Measurements from ENCODE around the gene PMEPA1.

Gene PMEPA1

DNA sequence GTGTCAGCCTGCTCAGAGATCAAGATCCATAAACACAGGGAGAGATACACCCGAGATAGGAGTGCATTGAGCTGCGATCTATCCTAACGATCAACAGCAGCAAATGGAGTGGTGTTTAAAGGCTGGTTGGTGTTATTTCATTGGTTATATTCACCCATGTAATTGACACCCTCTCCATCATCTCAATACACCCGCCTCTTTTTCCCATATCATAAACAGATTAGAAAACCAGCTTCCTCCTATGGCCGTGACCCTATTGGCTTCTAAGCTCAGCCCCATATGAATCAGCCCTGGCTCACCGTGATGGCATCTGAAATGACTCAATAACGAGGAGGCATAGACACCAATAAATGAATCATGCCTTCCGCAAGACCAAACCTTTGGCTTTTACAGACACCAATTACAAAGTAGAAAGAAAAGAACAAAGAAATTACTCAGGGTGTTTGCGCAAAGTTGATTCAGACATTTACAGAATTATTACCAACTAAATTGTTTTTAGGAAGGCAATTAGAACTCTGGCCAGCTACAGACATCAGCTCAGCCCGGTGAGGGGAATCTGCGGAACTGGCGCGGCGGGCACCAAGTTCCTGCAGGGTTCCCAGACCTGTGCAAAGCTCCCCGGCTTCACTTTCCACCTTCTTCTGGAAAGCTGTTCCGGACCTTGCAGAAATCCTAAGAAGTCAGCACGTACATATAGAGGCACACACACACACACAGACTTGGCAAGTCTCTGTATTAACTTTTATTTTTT is 11.5 kb downstream of the PMEPA1 start:
- in situ Hi-C loops (cut with MboI; ENCODE audit: low sequenced_read_pairs, unreplicated experiment): no loop called here
- DNase-seq (ENCODE audit: low spot score): no peak
- TF ChIP-seq, protein P1, sequence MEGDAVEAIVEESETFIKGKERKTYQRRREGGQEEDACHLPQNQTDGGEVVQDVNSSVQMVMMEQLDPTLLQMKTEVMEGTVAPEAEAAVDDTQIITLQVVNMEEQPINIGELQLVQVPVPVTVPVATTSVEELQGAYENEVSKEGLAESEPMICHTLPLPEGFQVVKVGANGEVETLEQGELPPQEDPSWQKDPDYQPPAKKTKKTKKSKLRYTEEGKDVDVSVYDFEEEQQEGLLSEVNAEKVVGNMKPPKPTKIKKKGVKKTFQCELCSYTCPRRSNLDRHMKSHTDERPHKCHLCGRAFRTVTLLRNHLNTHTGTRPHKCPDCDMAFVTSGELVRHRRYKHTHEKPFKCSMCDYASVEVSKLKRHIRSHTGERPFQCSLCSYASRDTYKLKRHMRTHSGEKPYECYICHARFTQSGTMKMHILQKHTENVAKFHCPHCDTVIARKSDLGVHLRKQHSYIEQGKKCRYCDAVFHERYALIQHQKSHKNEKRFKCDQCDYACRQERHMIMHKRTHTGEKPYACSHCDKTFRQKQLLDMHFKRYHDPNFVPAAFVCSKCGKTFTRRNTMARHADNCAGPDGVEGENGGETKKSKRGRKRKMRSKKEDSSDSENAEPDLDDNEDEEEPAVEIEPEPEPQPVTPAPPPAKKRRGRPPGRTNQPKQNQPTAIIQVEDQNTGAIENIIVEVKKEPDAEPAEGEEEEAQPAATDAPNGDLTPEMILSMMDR (IDR thresholded peaks at IDR 0.05; ENCODE audit: borderline replicate concordance, control extremely low read depth, extremely low read depth, insufficient read depth, missing control alignments): no peak

- in situ Hi-C loops (cut with MboI; ENCODE audit: low sequenced_read_pairs, unreplicated experiment): no loop called here
- DNase-seq (ENCODE audit: low spot score): no peak
- TF ChIP-seq, protein P1 (IDR thresholded peaks at IDR 0.05; ENCODE audit: borderline replicate concordance, control extremely low read depth, extremely low read depth, insufficient read depth, missing control alignments): no peak
Observed at GRCh38 chr20:57697543-57697942, 12.3 kb downstream of the PMEPA1 start.

- no peak for DNase-seq (ENCODE audit: low spot score)
- in situ Hi-C loops (cut with MboI; ENCODE audit: low sequenced_read_pairs, unreplicated experiment): no loop called here
- TF ChIP-seq, protein P1 (IDR thresholded peaks at IDR 0.05; ENCODE audit: borderline replicate concordance, control extremely low read depth, extremely low read depth, insufficient read depth, missing control alignments): no peak
Observed at GRCh38 chr20:57696401-57696961, 13.3 kb downstream of the PMEPA1 start.

DNA sequence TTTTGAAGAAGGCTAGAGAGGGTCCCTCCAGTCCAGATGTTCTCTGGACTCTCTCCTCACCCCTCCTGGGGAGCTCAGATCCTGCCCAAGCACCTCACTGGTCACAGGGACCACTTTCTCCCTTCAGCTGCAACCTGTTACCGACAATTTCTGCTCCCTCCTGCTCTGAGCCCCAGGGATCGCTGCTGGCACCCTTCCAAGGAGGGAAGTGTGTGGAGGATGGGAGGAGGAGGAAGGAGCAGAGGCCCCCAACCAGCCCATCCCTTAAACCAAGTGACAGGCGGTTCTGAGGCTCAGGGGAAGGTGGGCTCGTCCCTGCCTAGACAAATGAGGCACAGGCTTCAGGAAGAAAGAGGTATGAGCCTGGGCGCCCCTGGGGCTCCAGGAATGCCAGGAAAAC is 13.9 kb downstream of the PMEPA1 start:
- in situ Hi-C loops (cut with MboI; ENCODE audit: low sequenced_read_pairs, unreplicated experiment): no loop called here
- TF ChIP-seq, protein P1 (IDR thresholded peaks at IDR 0.05; ENCODE audit: borderline replicate concordance, control extremely low read depth, extremely low read depth, insufficient read depth, missing control alignments): no peak
- DNase-seq (ENCODE audit: low spot score): no peak

DNA sequence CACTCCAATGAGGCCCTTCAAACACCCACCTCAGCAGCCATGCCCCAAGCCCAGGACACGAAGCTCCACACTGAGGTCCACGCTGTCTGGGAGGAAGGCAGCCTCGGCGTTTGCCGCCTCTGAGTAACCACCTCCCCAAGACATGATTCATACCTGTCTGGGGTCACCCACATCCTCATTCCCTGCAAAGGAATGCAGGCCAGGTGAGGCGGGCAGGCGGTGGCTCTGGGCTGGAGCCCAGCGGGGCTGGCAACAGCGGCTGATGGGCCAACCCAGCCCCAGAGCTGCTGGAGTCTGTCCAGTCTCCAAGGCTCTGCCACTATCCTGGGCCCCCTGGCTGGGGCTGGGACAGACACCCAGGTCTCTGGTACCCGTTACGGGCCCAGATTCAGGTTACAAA is 14.8 kb downstream of the PMEPA1 start:
- no peak for DNase-seq (ENCODE audit: low spot score)
- TF ChIP-seq, protein P1 (IDR thresholded peaks at IDR 0.05; ENCODE audit: borderline replicate concordance, control extremely low read depth, extremely low read depth, insufficient read depth, missing control alignments): no peak
- in situ Hi-C loops (cut with MboI; ENCODE audit: low sequenced_read_pairs, unreplicated experiment): no loop called here

GRCh38 chr20:57694481-57694880 is 15.3 kb downstream of the PMEPA1 start:
- in situ Hi-C loops (cut with MboI; ENCODE audit: low sequenced_read_pairs, unreplicated experiment): no loop called here
- DNase-seq (ENCODE audit: low spot score): no peak
- TF ChIP-seq, protein P1 (IDR thresholded peaks at IDR 0.05; ENCODE audit: borderline replicate concordance, control extremely low read depth, extremely low read depth, insufficient read depth, missing control alignments): no peak

Data from GM13976 (cell line).